ENCODE results near the gene RANBP17.
"Not testable (repeated sequence)": the region's sequence is repeated elsewhere in the genome, so short reads cannot be mapped to it uniquely, and the experiment has no call there.

Gene RANBP17

GRCh38 chr5:171258737-171259415, 397.1 kb downstream of the RANBP17 start:
- DNase-seq: no peak

DNA sequence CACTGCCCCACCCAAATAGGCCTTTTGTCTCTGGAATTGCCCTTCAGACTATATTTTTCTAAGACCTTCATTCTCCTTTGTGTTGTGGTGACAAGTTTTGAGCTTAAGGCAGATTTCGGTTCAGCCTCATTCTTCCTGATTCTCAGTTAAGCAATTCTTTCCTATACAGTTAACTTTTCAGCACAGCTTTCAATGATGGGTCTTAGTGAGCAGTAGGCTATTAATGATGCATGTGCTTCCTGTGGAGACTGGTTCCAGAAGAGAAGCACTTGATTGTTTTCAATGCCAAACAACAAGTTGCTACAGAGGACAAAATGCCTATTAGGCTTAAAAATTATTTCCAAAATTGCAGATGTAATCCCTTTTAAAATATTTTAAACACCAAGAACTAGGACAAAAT, 399.5 kb downstream of the RANBP17 start:
- DNase-seq: no peak

- no peak for DNase-seq
Observed at GRCh38 chr5:171261904-171262303, 400.1 kb downstream of the RANBP17 start.

- no peak for DNase-seq
Observed at GRCh38 chr5:171263181-171263580, 401.4 kb downstream of the RANBP17 start.

DNA sequence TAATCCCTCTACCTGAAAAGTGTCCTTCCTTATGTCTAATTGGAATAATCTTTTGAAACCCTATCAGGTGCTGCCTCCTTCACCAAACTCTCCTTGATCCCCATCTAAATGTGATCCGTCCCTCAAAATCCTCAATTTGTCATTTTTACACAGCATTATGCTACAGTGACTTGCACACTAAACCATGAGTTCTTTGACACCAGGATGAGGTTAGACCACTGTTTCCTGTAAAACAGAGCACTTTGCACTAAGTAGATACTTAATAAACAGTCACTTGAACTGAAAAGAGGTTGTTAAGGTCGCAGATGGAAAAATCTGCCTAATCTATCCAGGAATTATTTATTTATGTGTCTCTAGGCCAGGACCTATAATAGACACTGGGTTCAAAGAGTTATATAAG, 403.0 kb downstream of the RANBP17 start:
- no peak for DNase-seq

GRCh38 chr5:171268700-171269620, 407.1 kb downstream of the RANBP17 start:
- no peak for DNase-seq

DNA sequence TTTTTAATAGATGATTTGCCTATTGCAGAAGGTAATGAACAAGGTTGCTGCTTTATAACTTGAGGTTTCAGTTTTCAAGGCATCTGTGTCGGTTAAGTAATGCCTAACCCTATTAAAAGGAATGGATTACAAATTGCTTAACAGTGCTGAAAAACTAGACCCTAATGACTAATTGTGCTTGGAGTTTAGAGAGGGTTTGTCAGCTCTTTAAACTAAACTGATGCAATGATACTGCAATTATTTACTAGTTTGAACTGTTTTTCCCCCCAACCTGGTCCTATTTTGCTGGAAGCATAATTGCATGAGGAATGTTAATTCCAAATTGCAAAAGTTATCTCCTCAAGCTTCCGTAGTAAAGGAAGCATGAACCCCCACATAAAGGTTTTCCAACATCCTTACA, 407.9 kb downstream of the RANBP17 start:
- DNase-seq: no peak

DNA sequence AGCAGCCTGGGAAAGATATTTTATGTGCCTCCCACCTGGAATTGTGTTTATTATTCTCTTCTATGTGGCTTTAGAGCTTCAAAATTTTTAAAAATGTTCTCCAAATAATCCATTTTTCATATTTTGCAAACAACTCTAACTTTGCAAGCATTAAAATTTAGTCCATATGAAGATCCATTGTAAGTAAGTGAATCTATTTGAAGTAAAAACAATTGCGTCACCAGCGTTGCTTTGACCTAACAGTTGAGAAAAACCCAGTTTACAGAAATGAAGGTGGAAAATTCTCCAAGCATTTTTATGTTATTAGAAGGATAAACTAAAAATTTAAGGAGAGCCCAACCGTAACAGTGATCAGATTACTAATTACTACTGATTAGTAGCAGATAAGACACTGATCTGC, 408.3 kb downstream of the RANBP17 start:
- DNase-seq: no peak

DNA sequence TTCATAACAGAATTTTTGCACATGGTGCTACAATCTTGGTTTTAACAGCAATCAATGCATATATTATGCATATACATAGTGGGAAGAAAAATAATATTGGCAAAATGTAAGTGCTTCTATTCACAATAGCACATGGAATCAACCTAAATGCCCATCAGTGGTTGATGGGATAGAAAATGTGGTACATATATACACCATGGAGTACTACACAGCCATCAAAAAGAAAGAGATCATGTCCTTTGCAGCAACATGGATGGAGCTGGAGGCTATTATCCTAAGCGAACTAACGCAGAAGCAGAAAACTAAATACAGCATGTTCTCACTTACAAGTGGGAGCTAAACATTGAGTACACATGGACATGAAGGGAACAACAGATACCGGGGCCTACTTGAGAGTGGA, 410.0 kb downstream of the RANBP17 start:
- no peak for DNase-seq

GRCh38 chr5:171272996-171273970, 411.5 kb downstream of the RANBP17 start:
- no peak for DNase-seq

DNA sequence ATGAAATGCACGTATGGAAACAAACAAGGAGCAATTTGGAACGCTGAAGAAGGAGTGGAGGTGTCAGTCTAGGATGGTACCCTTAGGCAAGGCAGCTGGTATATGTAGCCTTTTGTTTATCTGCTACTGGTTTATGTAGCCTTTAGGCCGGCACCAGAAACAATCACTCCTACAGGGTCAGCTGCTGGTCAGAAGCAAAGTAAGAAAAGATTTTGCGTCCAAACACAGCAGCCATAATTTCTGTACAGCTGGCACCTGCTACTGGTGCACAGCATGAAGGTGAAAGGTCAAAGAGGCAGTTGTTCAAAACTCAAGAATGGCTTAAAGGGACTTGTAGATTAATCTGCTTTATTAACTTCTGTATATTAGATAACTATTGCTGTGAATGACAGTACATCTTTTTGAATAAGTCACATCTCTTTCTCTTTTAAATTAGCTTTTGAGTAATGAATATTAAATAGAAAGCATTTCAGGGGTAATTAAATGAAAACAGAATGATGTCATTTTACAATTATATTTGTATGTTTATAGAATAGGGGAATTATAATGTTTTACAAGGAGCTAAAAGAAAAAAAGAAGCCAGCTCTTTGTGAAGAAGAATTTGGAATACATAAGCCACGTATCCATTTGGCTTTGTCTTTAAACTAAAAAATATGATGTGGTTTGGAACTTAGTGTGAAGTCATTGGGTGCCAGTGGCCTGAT, 414.2 kb downstream of the RANBP17 start:
- DNase-seq: no peak

GRCh38 chr5:171283753-171284152, 421.9 kb downstream of the RANBP17 start:
- DNase-seq: no peak

- no peak for DNase-seq
Observed at GRCh38 chr5:171285465-171285864, 423.6 kb downstream of the RANBP17 start.

GRCh38 chr5:171288066-171288465, 426.2 kb downstream of the RANBP17 start:
- no peak for DNase-seq

GRCh38 chr5:171291371-171291770, 429.6 kb downstream of the RANBP17 start:
- no peak for DNase-seq

GRCh38 chr5:171295299-171295698, 433.5 kb downstream of the RANBP17 start:
- DNase-seq: no peak

GRCh38 chr5:171295801-171296200, 434.0 kb downstream of the RANBP17 start:
- no peak for DNase-seq

DNA sequence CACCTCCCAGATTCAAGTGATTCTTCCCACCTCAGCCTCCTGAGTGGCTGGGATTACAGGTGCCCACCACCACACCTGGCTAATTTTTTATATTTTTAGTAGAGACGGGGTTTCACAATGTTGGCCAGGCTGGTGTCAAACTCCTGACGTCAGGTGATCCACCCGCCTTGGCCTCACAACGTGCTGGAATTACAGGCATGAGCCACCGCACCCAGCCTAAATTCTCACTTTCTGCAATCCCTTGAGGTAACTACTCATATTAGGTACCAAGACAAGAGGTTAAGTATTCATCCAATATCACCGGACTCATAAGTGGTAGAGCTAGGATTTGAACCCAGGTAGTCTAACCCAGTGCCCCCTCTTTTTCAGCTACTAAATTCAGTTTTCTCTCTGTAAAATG, 436.1 kb downstream of the RANBP17 start:
- not testable (repeated sequence) for DNase-seq

GRCh38 chr5:171299228-171299627, 437.4 kb downstream of the RANBP17 start:
- DNase-seq: no peak

DNA sequence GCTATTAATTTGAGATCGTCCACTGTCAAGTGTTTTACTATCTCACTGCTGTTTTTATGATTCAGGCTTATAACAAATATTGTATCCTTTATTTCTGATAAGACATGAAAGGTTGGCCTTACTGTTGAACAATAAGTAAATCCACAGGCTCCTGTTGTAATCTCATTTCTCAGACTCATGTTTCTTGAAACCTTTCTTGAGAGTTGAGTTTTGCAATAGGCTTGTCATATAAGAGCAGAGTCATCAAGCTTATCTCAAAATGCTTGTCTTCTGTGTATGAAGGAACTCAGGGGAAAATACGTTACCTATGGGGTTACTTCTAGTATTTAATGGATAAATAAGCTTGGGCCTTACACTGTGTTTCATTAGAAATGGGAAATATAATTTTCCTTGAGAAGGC, 438.0 kb downstream of the RANBP17 start:
- no peak for DNase-seq

GRCh38 chr5:171300358-171300757, 438.5 kb downstream of the RANBP17 start:
- DNase-seq: no peak

DNA sequence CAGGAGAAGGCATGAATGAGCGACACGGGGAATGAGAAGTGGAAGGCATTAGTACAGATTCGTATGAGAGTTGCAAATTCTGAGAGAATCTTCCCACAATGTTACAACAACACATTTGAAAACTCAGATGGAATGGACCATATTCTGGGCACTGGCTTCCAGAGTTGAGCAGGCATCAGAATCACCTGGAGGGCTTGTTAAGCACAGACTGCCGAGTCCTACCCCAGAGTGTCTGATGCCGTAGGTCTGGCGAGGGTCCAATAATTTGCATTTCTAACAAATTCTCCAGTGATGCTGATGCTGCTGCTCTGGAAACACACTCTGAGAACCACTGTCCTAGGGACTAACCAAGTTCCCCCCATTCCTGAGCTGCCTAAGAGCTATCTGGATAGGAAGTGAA, 444.3 kb downstream of the RANBP17 start:
- no peak for DNase-seq
